ENCODE measurements around the gene PTPRB.

GRCh38 chr12:70468741-70469140, 168.5 kb downstream of the PTPRB start:
- TF ChIP-seq YY1 (IDR thresholded peaks at IDR 0.05; ENCODE audit: low read depth): no peak
- no peak for TF ChIP-seq TAF1 (IDR thresholded peaks at IDR 0.05; ENCODE audit: low read depth)
- no peak for TF ChIP-seq FOXM1 (IDR thresholded peaks at IDR 0.05; ENCODE audit: borderline replicate concordance, low read depth)
- no peak for TF ChIP-seq RAD21 (IDR thresholded peaks at IDR 0.05; ENCODE audit: low read depth)
- TF ChIP-seq EP300 (IDR thresholded peaks at IDR 0.05; ENCODE audit: borderline replicate concordance): no peak
